Measurements from ENCODE around the gene ZNF527. TPM values are rescaled to one million over a fixed set of nuclear protein-coding genes. Genes with fewer than 3 reads are reported as not detected.
A peak's percentile ranks its signal among the peaks of the same experiment; 100 is the strongest.

ZNF527 gene
- total RNA-seq: 10 to 100 TPM in 2 of 4 donors, 1 to 10 TPM in 2; 5.6 to 25.0 (median 9.6) TPM

GRCh38 chr19:37370880-37371661 lies at the start of gene ZNF527:
Gene ZNF527 (plus strand): TSS chr19:37371099. CDS start chr19:37374199, 3,100 bp downstream.
- Histone ChIP-seq H3K27ac (peak within 1 kb of the TSS; percentile 79 to 86), H3K36me3 (no peaks in the 10 kb centered on the region), H3K4me3 (peak within 1 kb of the TSS; percentile 50 to 60), H3K27me3 (no peaks in the 10 kb centered on the region), H3K9me3 (no peaks in the 10 kb centered on the region), H3K4me1 (no peaks in the 10 kb centered on the region)
- intact Hi-C loops (cut with DNase I; ENCODE audit: low total_unique reads): no loop called here
- peak; percentile 95 to 96 for DNase-seq
- TF ChIP-seq CTCF (IDR thresholded peaks at IDR 0.05) (peak in 1 of 4 experiments; percentile 41), POLR2A (IDR thresholded peaks at IDR 0.05) (peak; percentile 76 to 84)

- Histone ChIP-seq H3K27ac (no peak overlapping the region), H3K9me3 (no peaks in the 10 kb centered on the region), H3K27me3 (no peaks in the 10 kb centered on the region), H3K4me3 (no peak overlapping the region), H3K4me1 (no peaks in the 10 kb centered on the region), H3K36me3 (no peaks in the 10 kb centered on the region)
- no peak for TF ChIP-seq POLR2A (IDR thresholded peaks at IDR 0.05)
- TF ChIP-seq CTCF (IDR thresholded peaks at IDR 0.05): no peak
- intact Hi-C loops (cut with DNase I; ENCODE audit: low total_unique reads): no loop called here
- DNase-seq: no peak
These were observed 41.2 kb upstream of the ZNF527 start for GRCh38 chr19:37329686-37330085.

- no peaks in the 10 kb centered on the region for H3K27me3 ChIP-seq
- peaks cover 0 to 4% of the 10 kb centered on the region in 2 donors for H3K4me1 ChIP-seq
- no peak for DNase-seq
- H3K27ac ChIP-seq: no peak overlapping the region
- intact Hi-C loops (cut with DNase I; ENCODE audit: low total_unique reads): no loop called here
- no peak overlapping the region for H3K4me3 ChIP-seq
- TF ChIP-seq CTCF (IDR thresholded peaks at IDR 0.05): no peak
- no peak for TF ChIP-seq POLR2A (IDR thresholded peaks at IDR 0.05)
- H3K9me3 ChIP-seq: no peaks in the 10 kb centered on the region
- no peaks in the 10 kb centered on the region for H3K36me3 ChIP-seq
These were observed 38.1 kb upstream of the ZNF527 start for GRCh38 chr19:37332839-37333238.

GRCh38 chr19:37333457-37333856 lies 37.4 kb upstream of the ZNF527 start:
- Histone ChIP-seq H3K36me3 (no peaks in the 10 kb centered on the region), H3K9me3 (no peaks in the 10 kb centered on the region), H3K4me3 (no peak overlapping the region), H3K4me1 (peaks cover 0 to 4% of the 10 kb centered on the region in 2 donors), H3K27ac (no peak overlapping the region), H3K27me3 (no peaks in the 10 kb centered on the region)
- no peak for DNase-seq
- no peak for TF ChIP-seq CTCF (IDR thresholded peaks at IDR 0.05)
- TF ChIP-seq POLR2A (IDR thresholded peaks at IDR 0.05): no peak
- intact Hi-C loops (cut with DNase I; ENCODE audit: low total_unique reads): no loop called here

Data from uterus (tissue), 4 donors.